K562 (cell line): ENCODE results near the gene PLEKHA1. TPM values are rescaled to one million over a fixed set of nuclear protein-coding genes. Genes with fewer than 3 reads are reported as not detected.

ENCODE experiments used
- ATAC-seq: fragments of 200-7000 bp; cut with Tn5 transposase; 3 replicates; pipeline ENCODE4 v1.9.1; 2020; ENCODE audit warnings: moderate library complexity
- BruUV-seq: library from RNA; stranded (reverse); fragments of 400-500 nt; replicated peaks from 2 replicates; lab custom pipeline; 2021; lab: Mats Ljungman, UMichigan
- CTCF ChIA-PET: fragments of 300-600 bp; formaldehyde crosslinking; extraction: SDS; loops from one replicate; lab custom pipeline; 2021; ENCODE audit warnings: low intra/inter-chr PET ratio; lab: Yijun Ruan, JAX
- POLR2A ChIA-PET: fragments of 300-600, 350-650 bp; sonication (Branson Sonifier 250); formaldehyde crosslinking; extraction: SDS; loops from one replicate; lab custom pipeline; 2021; ENCODE audit warnings: antibody characterized with exemption, inconsistent platforms; lab: Yijun Ruan, JAX
- DNase-seq, 4 experiments: peaks; one replicate each; pipeline versions ENCODE4 v3.0.0 to v3.0.0-alpha.2; 2011 to 2018; ENCODE audit warnings: low spot score in 3 of 4, mixed read lengths in 3 of 4; ENCODE audit errors: extremely low read depth in 1 of 4
- FAIRE-seq: peaks from 2 replicates; lab custom pipeline; 2011; peaks lifted over from hg19 to GRCh38; lab: Jason Lieb, UNC
- H2AFZ ChIP-seq: 2 replicates; pipeline ENCODE4 v1.6.0; 2011; ENCODE audit warnings: low read depth, low read length, control low read depth, inconsistent platforms
- H3K27ac ChIP-seq: fragments of 200-600 bp; 3 replicates; pipeline ENCODE4 v1.8.0; 2011; ENCODE audit warnings: low read depth, mild to moderate bottlenecking, control low read depth, inconsistent platforms, low read length, moderate library complexity, mixed read lengths; ENCODE audit errors: extremely low read depth
- H3K27me3 ChIP-seq, 2 experiments: fragments of 300-600 bp in 1 of 2; 2 replicates in 1 of 2; 3 replicates in 1 of 2; pipeline versions ENCODE4 v1.6.0 to v1.8.0; 2011; ENCODE audit warnings: inconsistent platforms in 2 of 2, low read length in 2 of 2, mild to moderate bottlenecking in 1 of 2, mixed read lengths in 1 of 2, moderate library complexity in 1 of 2; ENCODE audit not compliant: control insufficient read depth in 2 of 2, insufficient read depth in 2 of 2
- H3K36me3 ChIP-seq: fragments of 300-600 bp; 3 replicates; pipeline ENCODE4 v1.8.0; 2011; ENCODE audit warnings: mild to moderate bottlenecking, low read length, inconsistent platforms; ENCODE audit not compliant: control insufficient read depth, insufficient read depth
- H3K4me1 ChIP-seq, 2 experiments: fragments of 200-600 bp in 1 of 2; replicated peaks in 1 of 2; 2 replicates in 1 of 2; 3 replicates in 1 of 2; pipeline versions ENCODE4 v1.5.1 to v1.8.0; 2011; ENCODE audit warnings: inconsistent platforms in 2 of 2, low read length in 2 of 2, mild to moderate bottlenecking in 1 of 2, mixed read lengths in 1 of 2, moderate library complexity in 1 of 2; ENCODE audit not compliant: control insufficient read depth in 2 of 2, insufficient read depth in 2 of 2
- H3K4me2 ChIP-seq: 2 replicates; pipeline ENCODE4 v1.6.1; 2011; ENCODE audit warnings: low read length, control low read depth, inconsistent platforms, mixed read lengths; ENCODE audit not compliant: insufficient read depth
- H3K4me3 ChIP-seq: fragments of 200-600 bp; sonication (generic), shearing (Covaris generic); 2 replicates; pipeline ENCODE4 v1.5.1; 2016; ENCODE audit warnings: control low read depth, inconsistent platforms
- H3K79me2 ChIP-seq: fragments of 200-600 bp; 3 replicates; pipeline ENCODE4 v1.8.0; 2011; ENCODE audit warnings: low read length, inconsistent platforms; ENCODE audit not compliant: control insufficient read depth, insufficient read depth
- H3K9ac ChIP-seq, 2 experiments: 2 replicates each; pipeline versions ENCODE4 v1.6.0 to v1.6.1; 2011; ENCODE audit warnings: low read depth in 2 of 2, low read length in 2 of 2, control low read depth in 1 of 2, inconsistent platforms in 1 of 2, mild to moderate bottlenecking in 1 of 2, mixed read lengths in 1 of 2; ENCODE audit not compliant: insufficient read depth in 1 of 2
- H3K9me1 ChIP-seq: one replicate; pipeline ENCODE4 v1.6.0; 2011; ENCODE audit warnings: inconsistent platforms, mild to moderate bottlenecking, low read length, moderate library complexity; ENCODE audit not compliant: control insufficient read depth, insufficient read depth
- H3K9me3 ChIP-seq: replicated peaks from 2 replicates; pipeline ENCODE4 v1.5.1; 2011; ENCODE audit warnings: low read depth, low read length, inconsistent platforms; ENCODE audit not compliant: control insufficient read depth, insufficient read depth
- H4K20me1 ChIP-seq: replicated peaks from 2 replicates; pipeline ENCODE4 v1.6.1; 2011; ENCODE audit warnings: low read length, inconsistent platforms, mixed read lengths; ENCODE audit not compliant: control insufficient read depth, insufficient read depth
- FIP1L1 ChIP-seq: fragments of 200-400 bp; formaldehyde crosslinking; IDR thresholded peaks from 2 replicates; pipeline ENCODE4 v1.6.1; 2018; ENCODE audit warnings: mild to moderate bottlenecking, low read depth, low read length; ENCODE audit not compliant: poor library complexity, severe bottlenecking
- RBM39 ChIP-seq: fragments of 200-400 bp; formaldehyde crosslinking; optimal IDR thresholded peaks from 2 replicates; pipeline ENCODE3; 2018; ENCODE audit warnings: low read depth, low read length
- SIN3B ChIP-seq: fragments of 450-650 bp; IDR thresholded peaks from 2 replicates; pipeline ENCODE4 v1.6.1; 2017; ENCODE audit warnings: low read depth, mild to moderate bottlenecking, moderate library complexity
- SREBF1 ChIP-seq: fragments of 150-350 bp; IDR thresholded peaks from 2 replicates; pipeline ENCODE4 v1.6.1; 2014; ENCODE audit warnings: antibody characterized with exemption, low read depth, low read length, borderline replicate concordance
- ZBED1 ChIP-seq: IDR thresholded peaks from 2 replicates; pipeline ENCODE4 v1.6.1; 2014
- ZNF253 ChIP-seq: fragments of 250-450 bp; sonication (Bioruptor Pico); conservative IDR thresholded peaks from 2 replicates; pipeline ENCODE4 v1.6.1; 2021; ENCODE audit warnings: mild to moderate bottlenecking
- ZNF780A ChIP-seq: fragments of 250-450 bp; sonication (Bioruptor Pico); IDR thresholded peaks from 2 replicates; pipeline ENCODE4 v1.5.0; 2021; ENCODE audit warnings: mild to moderate bottlenecking
- WGBS: fragments of 100-300 bp; shearing (Covaris generic); methylation state at CpG from one replicate; pipeline ENCODE4 v1.1.6; 2016; ENCODE audit warnings: low coverage, mixed read lengths; ENCODE audit not compliant: insufficient coverage; ENCODE audit errors: missing lambda C conversion rate; 5-methylcytosine and 5-hydroxymethylcytosine counted together
- in situ Hi-C: fragments of 300-500 bp; cut with MboI; formaldehyde crosslinking; loops from 4 replicates; pipeline ENCODE4 v1.15.0; 2018; ENCODE audit warnings: inconsistent platforms, mixed read lengths
- intact Hi-C: fragments of 100-400 bp; cut with micrococcal nuclease; formaldehyde crosslinking; loops from 2 replicates; pipeline ENCODE4 v1.14.2; 2022
- polyA plus RNA-seq, 8 experiments: library from polyadenylated mRNA; depleted of rRNA in 4 of 8; stranded (reverse) in 5 of 8; unstranded in 3 of 8; fragments of >200 nt; fragmentation: Nextera tagmentation in 2 of 8; fragmentation: Illumina TruSeq in 1 of 8; extraction: Ambion mirVana in 2 of 8; extraction: Trizol in 1 of 8; gene quantifications; 2 replicates each; pipeline versions ENCODE4 v1.2.1 to v1.2.3, GENCODE V29; 2011 to 2014; ENCODE audit warnings: inconsistent platforms in 1 of 8, missing spikeins in 1 of 8
- total RNA-seq, 7 experiments: library from RNA; depleted of rRNA in 6 of 7; stranded (reverse); fragments of >200 nt in 6 of 7; fragmentation: Illumina TruSeq in 2 of 7; extraction: Trizol in 2 of 7; gene quantifications; 2 replicates each; pipeline versions ENCODE4 v1.2.1 to v1.2.3, GENCODE V29; 2011 to 2021; ENCODE audit warnings: low replicate concordance in 1 of 7
- TF ChIP-seq, protein P1 (sequence below): IDR thresholded peaks from 3 replicates; pipeline ENCODE4 v1.6.1; 2011; ENCODE audit warnings: borderline replicate concordance, mild to moderate bottlenecking, moderate library complexity; ENCODE audit not compliant: insufficient read length; ENCODE audit errors: extremely low read depth
- TF ChIP-seq, protein P2 (sequence below): fragments of 450-650 bp; IDR thresholded peaks from 2 replicates; pipeline ENCODE4 v1.6.1; 2016; ENCODE audit warnings: low read depth, mild to moderate bottlenecking, moderate library complexity

The PLEKHA1 gene
- total and polyA plus RNA-seq, 9 of the 15 experiments (the other 6 are each of a cell fraction or from before 2014, with no cell fraction given) = 0.05 to 4.7 (median 1.0) TPM

DNA sequence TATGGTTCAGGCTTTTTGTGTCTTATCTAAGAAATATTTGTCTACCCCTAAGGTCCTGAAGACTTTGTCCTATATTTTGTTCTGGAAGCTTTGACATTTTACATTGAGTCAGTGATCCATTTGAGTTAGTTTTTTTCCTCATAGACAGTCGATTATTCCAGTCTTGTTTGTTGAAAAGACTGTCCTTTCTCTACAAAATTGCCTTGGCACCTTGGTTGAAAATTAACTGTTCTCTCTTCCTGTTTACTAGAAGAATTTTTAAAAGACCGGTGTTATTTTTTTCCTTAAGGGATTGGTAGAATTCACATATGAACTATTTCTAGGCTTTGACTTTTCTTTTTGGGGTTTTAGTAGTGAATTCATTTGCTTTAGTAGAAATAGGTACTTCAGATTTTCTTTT is 12.0 kb downstream of the PLEKHA1 start:
- in situ Hi-C loops = no loop called here
- Histone ChIP-seq H3K79me2 (no peaks in the 10 kb centered on the region), H4K20me1 (no peaks in the 10 kb centered on the region)
- POLR2A ChIA-PET = interaction anchor here (0.6 kb wide), 1 partner anchor 33 kb away, joined by 3 read pairs; no protein-coding TSS in a partner anchor
- TF ChIP-seq RBM39 = no peak
- no peak for TF ChIP-seq SREBF1
- TF ChIP-seq SIN3B = no peak
- no peak for TF ChIP-seq ZNF780A (CRISPR knock-in tag)
- no peak for TF ChIP-seq FIP1L1
- no peak for TF ChIP-seq ZNF253
- TF ChIP-seq ZBED1 = no peak
- TF ChIP-seq, protein P1, sequence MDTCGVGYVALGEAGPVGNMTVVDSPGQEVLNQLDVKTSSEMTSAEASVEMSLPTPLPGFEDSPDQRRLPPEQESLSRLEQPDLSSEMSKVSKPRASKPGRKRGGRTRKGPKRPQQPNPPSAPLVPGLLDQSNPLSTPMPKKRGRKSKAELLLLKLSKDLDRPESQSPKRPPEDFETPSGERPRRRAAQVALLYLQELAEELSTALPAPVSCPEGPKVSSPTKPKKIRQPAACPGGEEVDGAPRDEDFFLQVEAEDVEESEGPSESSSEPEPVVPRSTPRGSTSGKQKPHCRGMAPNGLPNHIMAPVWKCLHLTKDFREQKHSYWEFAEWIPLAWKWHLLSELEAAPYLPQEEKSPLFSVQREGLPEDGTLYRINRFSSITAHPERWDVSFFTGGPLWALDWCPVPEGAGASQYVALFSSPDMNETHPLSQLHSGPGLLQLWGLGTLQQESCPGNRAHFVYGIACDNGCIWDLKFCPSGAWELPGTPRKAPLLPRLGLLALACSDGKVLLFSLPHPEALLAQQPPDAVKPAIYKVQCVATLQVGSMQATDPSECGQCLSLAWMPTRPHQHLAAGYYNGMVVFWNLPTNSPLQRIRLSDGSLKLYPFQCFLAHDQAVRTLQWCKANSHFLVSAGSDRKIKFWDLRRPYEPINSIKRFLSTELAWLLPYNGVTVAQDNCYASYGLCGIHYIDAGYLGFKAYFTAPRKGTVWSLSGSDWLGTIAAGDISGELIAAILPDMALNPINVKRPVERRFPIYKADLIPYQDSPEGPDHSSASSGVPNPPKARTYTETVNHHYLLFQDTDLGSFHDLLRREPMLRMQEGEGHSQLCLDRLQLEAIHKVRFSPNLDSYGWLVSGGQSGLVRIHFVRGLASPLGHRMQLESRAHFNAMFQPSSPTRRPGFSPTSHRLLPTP = no peak
- TF ChIP-seq, protein P2, sequence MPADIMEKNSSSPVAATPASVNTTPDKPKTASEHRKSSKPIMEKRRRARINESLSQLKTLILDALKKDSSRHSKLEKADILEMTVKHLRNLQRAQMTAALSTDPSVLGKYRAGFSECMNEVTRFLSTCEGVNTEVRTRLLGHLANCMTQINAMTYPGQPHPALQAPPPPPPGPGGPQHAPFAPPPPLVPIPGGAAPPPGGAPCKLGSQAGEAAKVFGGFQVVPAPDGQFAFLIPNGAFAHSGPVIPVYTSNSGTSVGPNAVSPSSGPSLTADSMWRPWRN = no peak
- TF ChIP-seq, all 486 proteins: peak for 0
- FAIRE-seq (no peak), DNase-seq (no peak), ATAC-seq (no peak)
- Histone ChIP-seq H3K4me3 (no peak overlapping the region), H3K9me3 (no peaks in the 10 kb centered on the region), H3K4me2 (no peak overlapping the region), H3K9me1 (no peaks in the 10 kb centered on the region), H2AFZ (no peak overlapping the region), H3K27me3 (no peaks in the 10 kb centered on the region), H3K27ac (no peak overlapping the region), H3K36me3 (no peaks in the 10 kb centered on the region), H3K9ac (no peak overlapping the region), H3K4me1 (no peaks in the 10 kb centered on the region)
- CTCF ChIA-PET = no interaction called here
- 0% methylated on average over 2 of the region's 2 CpGs for WGBS
- BruUV-seq = no TSS peak
- intact Hi-C loops = no loop called here
